CD4-positive, alpha-beta T cell treated with Interleukin-21 for 1 hour (primary cell): ENCODE results near the gene HOXD13.
A peak's percentile ranks its signal among the peaks of the same experiment; 100 is the strongest.

ENCODE experiments used
- DNase-seq: peaks from one replicate; pipeline ENCODE4 v3.0.0-alpha.2; 2020

The HOXD13 gene

GRCh38 chr2:176081376-176081836, 11.1 kb upstream of the HOXD13 start:
- no peak for DNase-seq

- DNase-seq = no peak
Measured at GRCh38 chr2:176081837-176082524, 10.5 kb upstream of the HOXD13 start.

GRCh38 chr2:176082525-176082823, 10.0 kb upstream of the HOXD13 start:
- no peak for DNase-seq

DNA sequence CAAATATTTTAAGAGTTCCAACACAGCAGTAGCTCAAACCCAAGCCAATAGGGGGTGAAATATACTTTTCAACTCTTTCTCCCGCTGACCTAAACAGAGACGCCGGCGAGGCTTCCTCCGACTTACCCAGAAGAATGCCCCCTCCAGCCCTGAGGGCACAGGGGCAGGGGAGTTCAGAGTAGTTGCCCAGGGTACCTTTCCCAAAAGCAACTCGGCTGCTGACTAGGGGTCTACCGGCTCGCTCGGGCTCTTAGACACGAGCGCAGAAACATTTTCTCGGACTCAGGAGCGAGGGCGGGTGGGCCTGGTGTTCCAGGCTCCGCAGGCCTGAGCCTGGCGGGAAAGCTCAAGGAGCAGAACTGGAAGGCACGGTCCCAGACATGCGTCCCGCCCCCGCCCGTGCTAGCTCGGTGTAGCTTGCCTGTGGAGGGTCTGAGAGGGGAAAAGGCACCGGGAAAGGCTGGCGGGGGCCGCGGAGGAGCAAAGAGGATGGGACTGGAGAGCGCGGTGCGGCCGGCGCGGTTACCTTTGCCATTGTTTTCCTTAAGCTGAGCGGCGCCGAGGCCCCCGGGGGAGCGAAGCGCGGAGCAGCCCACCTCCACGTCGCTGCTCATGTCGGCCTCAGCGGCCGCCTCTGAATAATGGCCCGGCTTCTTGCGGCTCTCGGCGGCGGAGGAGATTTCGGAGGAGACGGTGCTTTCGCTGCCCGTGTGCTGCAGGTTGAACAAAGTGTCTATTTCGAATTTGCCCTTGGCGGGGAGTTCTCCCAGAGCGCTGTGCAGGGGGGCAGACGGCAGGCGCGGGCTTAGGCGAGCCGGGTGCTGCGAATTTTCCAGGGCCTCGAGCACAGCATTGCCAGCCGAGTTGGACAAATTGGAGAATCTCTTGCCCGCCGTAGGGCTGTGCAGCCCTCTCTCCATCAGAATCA, 9.4 kb upstream of the HOXD13 start:
- DNase-seq = no peak

GRCh38 chr2:176083796-176084261, 8.7 kb upstream of the HOXD13 start, which contains the start of gene EVX2:
Gene EVX2, minus strand, starts transcription at chr2:176083962. Its CDS starts 186 bp downstream, at chr2:176083776.
- no peak for DNase-seq

DNA sequence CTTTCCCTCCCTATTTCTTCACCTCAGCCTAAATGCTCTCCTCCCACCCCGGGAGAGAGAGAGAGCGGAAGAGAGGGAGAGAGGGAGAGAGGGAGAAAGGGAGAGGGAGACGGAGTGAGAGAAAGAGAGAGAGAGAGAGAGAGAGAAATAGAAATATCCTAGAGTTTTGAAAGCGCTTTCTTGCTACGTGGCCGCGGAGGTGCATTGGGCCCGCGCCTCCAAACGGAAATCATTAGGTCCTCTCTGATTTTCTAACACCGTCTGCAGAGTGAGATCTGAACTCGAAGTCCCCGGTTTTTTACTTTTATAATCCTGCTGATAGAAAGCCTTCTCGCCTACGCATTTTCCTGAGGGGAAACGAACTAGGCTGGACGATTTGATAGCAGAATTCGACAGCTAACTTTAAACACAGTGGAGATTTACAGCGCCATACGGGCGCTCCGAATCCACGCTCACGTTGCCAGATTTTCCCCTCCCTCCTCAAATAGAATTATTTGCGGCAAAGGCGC, 7.9 kb upstream of the HOXD13 start:
- no peak for DNase-seq

GRCh38 chr2:176085120-176085788, 7.3 kb upstream of the HOXD13 start:
- DNase-seq = no peak

GRCh38 chr2:176085861-176086771, 6.4 kb upstream of the HOXD13 start:
- no peak for DNase-seq

DNA sequence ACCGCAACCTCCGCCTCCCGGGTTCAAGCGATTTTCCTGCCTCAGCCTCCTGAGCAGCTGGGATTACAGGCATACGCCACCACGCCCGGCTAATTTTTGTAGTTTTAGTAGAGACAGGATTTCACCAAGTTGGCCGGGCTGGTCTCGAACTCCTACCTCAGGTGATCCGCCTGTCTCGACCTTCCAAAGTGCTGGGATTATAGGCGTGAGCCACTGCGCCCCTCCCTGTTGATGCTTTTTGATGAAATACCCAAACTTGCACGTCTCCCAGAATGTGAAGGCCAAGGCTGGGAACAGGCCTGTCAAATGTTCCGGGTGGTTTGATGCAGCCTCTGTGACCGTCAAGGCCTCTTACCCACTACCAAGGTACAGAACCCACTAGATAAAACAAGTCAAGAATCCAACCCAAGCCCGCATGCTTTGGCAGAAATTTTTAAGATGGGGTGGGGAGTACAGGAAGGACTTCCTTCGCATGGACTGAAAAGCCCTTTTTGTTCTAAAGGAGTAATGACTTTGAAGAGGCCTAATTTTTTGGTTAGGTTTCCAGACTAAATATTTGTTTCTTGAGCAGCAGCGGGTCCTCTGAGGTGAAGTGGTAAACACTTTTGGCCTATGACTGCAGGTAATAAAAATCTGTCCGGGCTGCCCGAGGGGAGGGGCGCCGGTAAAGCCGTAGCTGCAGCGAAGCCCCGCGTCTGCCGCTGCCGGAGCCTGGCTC, 5.0 kb upstream of the HOXD13 start:
- no peak for DNase-seq

GRCh38 chr2:176088048-176088936, 4.2 kb upstream of the HOXD13 start:
- peak; percentile 29 for DNase-seq

- no peak for DNase-seq
Measured at GRCh38 chr2:176088937-176089842, 3.3 kb upstream of the HOXD13 start.

DNA sequence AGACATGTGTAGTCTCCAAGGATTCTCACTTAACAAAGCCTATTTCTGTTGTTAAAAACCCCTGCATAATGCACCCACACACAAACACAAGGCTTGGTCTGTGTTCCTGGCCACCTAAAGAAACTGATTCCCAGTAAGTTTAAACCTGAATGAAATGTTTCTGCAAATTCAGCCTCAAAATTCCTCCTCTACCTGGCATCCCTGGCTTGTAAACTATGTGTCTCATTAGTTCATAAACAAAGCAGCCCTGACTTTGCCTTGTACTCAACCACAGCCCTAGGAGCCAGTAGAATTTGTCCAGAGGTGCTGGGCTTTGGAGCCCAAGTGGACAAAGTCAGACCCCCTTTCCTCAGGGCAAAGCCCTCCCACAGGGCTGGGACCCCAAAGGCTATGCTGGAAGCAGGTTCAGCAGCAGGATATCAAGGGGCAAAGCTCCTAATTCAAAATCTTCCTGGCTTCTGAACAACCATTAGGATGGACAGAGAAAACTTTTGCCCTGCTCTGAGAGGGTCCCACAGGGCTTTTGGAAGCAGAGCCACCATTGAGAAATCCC, 2.6 kb upstream of the HOXD13 start:
- no peak for DNase-seq

GRCh38 chr2:176090862-176091261, 1.7 kb upstream of the HOXD13 start:
- no peak for DNase-seq

DNA sequence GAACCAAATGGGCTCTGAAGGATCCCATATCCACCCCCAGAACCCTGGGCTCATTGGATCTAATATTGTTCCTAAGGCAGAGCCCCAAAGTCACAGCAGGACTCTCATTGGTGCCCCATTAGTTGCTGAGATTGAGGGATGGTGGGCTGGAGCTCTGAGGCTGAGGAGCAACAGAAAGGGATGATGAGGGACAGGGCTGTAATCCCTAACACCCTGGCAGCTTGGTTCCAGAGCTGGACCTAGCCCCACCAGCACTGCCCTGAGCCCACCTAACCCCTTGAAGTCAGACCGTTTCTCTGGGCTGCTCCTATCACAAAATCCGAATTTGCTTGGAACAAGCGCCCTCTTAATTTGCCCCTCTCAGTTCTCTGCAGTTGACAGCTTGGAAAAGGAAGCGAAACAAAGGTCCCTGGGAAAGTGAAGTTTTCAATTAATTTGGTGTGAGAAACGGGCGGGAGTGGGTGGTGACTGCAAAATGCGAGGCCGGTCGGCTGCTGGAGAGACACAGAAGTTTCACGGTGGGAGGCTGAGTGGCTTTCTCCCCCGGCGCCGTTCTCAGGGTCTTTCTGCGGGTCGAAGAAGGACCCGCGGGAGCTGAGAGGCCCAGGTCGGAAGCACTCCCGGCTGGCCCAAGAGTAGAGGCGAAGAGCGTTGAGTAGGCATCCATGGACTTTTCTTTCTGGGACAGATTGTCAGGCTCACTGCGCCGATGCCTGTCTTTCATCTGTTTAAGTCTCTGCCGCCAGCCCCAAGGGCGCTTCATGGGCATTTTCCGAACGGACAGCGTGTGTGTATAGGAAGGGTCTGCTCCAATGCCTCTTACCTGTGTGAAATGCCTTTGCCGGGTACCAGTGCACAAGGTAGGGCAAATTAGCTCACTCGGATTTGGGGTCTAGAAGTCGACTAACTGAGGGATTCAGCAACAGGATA, 927 bp upstream of the HOXD13 start:
- no peak for DNase-seq

DNA sequence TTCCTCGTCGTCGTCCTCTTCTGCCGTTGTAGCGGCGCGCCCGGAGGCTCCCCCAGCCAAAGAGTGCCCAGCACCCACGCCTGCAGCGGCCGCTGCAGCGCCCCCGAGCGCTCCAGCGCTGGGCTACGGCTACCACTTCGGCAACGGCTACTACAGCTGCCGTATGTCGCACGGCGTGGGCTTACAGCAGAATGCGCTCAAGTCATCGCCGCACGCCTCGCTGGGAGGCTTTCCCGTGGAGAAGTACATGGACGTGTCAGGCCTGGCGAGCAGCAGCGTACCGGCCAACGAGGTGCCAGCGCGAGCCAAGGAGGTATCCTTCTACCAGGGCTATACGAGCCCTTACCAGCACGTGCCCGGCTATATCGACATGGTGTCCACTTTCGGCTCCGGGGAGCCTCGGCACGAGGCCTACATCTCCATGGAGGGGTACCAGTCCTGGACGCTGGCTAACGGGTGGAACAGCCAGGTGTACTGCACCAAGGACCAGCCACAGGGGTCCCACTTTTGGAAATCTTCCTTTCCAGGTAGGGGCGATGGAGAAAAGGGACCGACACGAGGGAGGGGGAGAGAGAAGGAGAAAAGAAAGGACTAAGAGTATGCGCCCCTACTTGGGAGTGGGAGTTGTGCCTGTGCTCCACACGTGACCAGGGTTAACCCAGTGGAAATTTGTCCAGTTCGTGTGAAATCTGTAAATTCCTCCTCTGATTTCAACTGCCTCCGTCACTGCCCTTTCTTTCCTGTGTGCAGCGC, 800 bp downstream of the HOXD13 start:
- no peak for DNase-seq

- DNase-seq = no peak
Measured at GRCh38 chr2:176093898-176094249, 1.4 kb downstream of the HOXD13 start.

- DNase-seq = no peak
Measured at GRCh38 chr2:176094349-176094748, 1.8 kb downstream of the HOXD13 start.
